ENCODE measurements around the gene RELA.
"Not testable (repeated sequence)": the region's sequence is repeated elsewhere in the genome, so short reads cannot be mapped to it uniquely, and the experiment has no call there.

RELA gene

GRCh38 chr11:65646958-65647701, 15.6 kb downstream of the RELA start:
- DNase-seq: no peak

DNA sequence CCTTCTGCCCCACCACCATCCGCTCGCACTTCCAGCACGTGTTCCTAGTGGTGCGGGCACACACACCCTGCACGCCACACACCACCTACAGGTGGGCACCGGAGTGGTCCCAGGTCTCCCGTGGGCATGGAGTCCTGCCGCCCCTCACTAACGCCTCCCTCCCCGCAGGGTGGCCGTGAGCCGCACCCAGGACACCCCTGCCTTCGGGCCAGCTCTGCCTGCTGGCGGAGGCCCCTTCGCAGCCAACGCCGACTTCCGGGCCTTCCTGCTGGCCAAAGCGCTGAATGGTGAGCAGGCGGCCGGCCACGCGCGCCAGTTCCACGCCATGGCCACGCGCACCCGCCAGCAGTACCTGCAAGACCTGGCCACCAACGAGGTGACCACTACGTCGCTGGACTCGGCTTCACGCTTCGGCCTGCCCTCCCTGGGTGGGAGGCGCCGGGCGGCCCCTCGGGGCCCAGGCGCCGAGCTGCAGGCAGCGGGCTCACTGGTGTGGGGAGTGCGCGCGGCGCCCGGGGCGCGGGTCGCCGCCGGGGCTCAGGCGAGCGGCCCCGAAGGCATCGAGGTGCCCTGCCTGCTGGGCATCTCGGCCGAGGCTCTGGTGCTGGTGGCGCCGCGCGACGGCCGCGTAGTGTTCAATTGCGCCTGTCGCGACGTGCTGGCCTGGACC, 16.3 kb downstream of the RELA start:
- no peak for DNase-seq

DNA sequence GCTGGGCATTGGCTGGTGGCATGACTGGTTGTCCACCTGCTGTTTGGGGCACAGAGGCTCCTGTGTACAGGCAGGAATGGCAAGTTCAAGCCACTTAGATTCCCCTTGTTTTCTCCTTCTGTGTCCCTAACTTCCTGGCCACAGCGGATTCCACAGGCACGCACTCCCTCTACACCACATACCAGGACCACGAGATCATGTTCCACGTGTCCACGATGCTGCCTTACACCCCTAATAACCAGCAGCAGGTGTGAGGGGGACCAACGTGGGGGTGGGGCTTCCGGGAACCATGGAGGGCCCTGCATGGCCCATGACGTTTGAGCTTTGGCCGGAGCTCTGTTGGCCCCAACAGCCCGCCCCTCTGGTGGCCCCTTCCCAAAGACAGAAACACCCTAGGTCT, 17.0 kb downstream of the RELA start:
- no peak for DNase-seq

DNA sequence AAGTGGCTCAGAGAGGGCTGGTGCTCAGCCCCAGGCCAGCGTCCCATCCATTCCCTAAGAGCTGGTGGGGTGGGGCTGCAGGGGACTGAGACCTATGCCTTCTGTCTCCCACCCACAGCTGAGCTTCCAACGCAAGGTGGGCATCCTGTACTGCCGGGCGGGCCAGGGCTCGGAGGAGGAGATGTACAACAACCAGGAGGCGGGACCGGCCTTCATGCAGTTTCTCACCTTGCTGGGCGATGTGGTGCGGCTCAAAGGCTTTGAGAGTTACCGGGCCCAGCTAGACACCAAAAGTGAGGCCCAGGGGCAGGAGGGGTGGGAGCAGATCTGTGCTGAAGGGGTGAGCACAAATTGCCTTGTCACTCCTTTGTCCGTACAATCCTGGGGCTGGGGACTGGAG, 17.9 kb downstream of the RELA start:
- DNase-seq: no peak

DNA sequence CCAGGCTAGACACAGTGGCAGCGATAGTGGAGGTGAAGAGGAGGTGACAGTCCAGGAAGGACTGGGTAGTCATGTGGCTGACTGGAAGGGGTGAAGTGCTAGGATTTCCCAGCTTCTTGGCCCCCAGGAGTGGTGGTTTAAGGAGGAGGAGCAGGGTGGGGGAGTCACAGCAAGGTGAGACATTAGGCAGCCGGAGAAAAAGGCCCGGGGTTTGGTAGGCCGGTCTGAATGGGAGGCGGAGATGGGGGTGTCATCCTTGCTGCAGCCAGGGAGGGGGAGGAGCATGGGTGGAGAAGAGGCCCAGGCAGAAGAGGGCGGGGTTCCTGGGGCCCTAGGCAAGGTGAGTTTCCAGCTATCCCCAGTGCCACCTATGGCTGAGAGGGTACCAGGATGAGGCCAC, 18.7 kb downstream of the RELA start:
- DNase-seq: no peak

DNA sequence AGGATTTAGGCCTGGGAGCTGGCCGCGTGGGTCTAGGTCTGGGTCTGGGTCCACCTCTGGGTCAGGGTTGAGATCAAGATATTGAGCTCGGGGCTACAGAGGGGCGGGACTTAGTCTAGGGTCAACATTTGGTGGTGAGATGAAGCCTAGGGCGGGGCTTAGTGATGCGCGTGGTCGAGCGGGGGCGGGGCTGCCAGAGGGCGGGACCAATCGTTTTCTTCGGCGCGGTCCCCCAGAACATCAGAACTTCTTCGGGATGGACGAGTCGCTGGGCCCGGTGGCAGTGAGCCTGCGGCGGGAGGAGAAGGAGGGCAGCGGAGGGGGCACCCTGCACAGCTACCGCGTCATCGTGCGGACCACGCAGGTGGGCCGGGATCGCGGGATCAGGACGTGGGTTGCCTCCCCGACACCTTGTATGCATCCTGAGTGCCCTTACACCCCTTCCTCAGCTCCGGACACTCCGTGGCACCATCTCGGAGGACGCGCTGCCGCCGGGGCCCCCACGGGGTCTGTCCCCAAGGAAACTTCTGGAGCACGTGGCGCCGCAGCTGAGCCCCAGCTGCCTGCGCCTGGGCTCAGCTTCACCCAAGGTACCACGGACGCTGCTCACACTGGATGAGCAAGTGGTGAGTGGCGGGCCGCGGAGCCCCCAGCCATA, 20.6 kb downstream of the RELA start:
- no peak for DNase-seq

GRCh38 chr11:65641297-65642013, 21.3 kb downstream of the RELA start:
- DNase-seq: no peak

GRCh38 chr11:65640483-65641296, 22.0 kb downstream of the RELA start:
- no peak for DNase-seq

DNA sequence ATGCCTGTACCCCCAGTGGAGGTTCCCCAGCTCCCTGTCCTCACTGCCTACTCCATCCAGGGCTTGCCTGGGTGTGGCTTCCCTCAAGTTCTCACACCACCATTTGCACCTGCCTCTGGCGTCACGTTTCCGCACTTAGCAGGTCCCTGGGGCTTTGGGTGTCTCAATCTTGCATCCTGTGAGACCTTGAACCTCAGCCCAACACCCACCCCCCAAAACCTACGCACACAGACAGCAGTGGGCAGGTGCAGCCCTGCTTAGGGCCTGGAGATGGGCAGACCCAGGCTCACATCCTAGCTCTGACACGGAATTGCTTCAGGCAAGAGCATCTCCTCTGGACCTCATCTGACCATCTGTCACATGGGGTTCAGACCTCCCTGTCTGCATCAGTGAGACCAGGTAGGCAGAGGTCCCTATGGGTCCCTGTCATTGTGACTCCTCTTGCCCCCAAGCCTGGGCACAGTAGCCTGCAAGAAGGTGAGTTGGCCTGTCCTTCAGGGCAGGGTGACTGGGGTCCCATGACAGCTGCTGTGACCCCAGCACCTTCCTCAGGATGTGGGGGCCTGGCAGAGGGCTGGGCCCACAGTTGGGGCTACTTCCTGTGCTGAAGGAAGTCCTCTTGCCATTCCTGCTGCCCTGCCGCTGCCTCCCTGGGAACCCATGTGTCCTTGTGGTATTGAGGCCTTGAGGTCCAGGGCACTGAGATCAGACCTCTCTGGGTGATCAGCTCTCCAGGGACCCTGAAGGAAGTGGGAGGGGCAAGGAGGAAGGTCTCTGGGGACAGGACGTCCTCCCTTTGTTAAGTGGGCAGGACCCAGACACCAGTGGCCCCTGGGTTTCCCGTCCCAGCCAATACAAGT, 22.9 kb downstream of the RELA start:
- peak; percentile 96 for DNase-seq

DNA sequence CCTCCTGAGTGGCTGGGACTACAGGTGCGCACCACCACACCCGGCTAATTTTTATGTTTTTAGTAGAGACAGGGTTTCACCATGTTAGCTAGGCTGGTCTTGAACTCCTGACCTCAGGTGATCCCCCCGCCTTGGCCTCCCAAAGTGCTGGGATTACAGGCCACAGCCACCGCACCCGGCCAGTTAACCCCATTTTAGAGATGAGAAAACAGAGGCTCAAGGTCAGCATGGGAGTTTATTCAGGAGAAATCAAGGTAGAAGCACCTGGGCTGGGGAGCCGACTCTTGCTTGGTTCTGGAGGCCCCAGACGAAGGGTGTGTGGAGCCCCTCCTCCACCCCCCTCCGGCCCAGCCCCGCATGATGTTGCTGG, 23.5 kb downstream of the RELA start:
- DNase-seq: not testable (repeated sequence)

- DNase-seq: peak; percentile 53
These were observed 24.8 kb downstream of the RELA start, which contains the start of gene SIPA1 for GRCh38 chr11:65637794-65638419. TSS of gene SIPA1 (plus strand) at chr11:65638101. CDS start at chr11:65640922, 2,821 bp downstream.

- no peak for DNase-seq
These were observed 25.6 kb downstream of the RELA start for GRCh38 chr11:65637032-65637557.

DNA sequence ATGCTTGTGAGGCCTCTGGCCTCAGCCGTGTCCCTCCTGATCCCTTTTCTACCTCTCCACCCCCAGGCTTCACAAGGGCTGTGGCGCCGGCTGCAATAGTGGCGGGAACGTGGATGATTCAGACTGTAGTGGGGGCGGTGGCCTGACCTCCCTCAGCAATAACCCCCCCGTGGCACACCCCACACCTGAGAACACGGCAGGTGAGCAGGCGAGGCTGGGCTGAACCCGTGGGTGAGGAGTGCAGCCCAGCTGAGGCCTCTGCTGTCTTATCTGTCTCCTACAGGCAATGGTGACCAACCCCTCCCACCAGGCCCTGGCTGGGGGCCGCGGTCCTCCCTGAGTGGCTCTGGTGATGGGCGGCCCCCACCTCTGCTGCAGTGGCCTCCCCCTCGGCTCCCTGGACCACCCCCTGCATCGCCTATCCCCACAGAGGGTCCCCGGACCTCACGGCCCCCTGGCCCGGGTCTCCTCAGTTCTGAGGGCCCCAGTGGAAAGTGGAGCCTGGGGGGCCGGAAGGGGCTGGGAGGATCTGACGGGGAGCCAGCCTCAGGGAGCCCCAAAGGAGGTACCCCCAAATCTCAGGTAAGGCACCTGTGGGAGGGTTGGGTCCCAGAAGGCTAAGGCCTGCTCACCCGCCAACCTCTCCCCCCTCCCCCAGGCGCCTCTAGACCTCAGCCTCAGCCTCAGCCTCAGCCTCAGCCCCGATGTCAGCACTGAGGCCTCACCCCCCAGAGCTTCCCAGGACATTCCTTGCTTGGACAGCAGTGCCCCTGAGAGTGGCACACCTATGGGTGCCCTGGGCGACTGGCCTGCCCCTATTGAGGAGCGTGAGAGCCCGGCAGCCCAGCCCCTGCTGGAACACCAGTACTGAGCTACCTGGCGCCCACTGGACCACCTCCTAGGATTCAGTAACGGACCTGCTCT, 26.3 kb downstream of the RELA start:
- DNase-seq: no peak

DNA sequence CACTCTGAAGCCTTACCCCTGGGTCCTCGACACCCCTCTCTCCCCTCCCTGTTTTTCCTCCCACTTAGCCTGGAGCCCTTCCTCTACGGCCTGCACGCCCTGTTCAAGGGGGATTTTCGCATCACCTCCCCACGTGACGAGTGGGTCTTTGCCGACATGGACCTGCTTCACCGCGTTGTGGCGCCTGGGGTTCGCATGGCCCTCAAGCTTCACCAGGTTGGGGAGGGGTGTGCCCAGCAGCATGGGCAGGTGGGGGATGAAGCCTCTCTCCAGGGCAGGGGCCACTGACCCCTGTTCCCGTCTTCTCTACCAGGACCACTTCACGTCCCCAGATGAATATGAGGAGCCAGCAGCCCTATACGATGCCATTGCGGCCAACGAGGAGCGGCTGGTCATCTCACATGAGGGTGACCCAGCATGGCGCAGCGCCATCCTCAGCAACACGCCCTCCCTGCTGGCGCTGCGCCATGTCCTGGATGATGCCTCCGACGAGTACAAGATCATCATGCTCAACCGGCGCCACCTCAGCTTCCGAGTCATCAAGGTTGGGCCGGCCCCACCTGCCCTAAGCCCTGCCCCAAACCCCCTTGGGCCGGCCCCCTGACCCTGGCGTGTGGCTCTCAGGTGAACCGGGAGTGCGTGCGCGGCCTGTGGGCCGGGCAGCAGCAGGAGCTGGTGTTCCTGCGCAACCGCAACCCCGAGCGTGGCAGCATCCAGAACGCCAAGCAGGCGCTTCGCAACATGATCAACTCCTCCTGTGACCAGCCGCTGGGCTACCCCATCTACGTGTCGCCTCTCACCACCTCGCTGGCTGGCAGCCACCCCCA, 27.6 kb downstream of the RELA start:
- no peak for DNase-seq

DNA sequence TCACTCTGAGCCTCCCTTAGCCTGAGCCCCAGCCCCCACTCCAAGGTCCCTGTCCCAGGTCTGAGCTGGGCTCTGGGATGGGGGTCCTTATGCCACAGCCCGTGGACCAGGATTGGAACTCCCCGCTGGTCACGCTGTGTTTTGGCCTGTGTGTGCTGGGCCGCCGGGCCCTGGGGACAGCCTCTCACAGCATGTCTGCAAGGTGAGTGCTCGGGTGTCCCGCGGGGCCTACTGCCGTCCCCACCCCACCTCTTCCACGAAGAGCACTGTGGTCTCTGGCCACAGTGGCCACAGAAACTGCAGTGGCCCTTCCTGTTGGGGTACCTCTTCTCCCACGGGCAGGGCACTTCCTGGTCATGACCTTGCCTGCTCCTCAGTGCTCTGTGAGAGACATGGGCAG, 28.3 kb downstream of the RELA start:
- DNase-seq: no peak

DNA sequence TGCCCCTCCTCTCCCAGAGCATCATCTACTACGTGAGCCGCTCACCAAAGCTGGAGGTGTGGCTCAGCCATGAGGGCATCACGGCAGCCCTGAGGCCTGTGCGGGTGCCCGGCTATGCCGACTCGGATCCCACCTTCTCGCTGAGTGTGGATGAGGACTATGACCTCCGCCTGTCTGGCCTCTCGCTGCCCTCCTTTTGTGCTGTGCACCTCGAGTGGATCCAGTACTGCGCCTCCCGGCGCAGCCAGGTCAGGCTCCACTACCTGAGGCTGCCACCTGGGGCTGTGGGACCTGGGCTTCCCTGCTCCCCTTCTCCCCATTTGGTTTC, 28.6 kb downstream of the RELA start:
- DNase-seq: no peak

DNA sequence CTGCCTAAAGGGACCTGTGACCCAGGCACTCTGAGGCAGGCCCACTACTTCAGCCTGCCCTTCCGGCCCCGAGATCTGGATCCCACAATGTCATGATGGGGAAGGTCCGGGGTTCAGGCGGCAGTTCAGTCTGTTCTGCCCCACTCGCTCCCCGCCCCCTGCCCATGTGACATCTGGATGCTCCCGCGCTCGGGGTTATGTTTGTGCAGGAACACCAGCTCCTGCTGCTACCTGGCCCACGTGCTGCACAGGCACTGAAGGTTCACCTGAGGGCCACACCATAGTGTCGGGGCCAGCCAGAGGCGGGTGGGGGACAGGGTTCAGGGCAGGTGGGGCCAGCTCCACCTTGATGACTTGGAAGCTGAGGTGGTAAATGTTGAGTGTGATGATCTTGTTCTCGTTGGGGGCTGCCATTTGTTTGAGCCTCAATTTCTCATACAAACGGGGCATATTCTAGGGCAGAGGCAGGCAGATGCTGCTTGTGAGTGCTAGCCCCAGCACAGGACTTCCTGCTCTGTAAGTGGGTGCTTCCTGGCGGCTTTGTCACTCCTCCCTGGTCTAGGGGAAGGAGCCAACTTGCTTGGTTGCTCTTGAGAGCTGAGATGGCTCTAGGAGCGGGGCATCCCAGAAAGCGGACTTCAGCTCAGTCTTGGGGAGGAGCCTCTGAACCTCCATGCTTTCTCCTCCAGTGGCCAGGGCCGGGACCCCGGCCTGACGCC, 29.2 kb downstream of the RELA start:
- no peak for DNase-seq

GRCh38 chr11:65630215-65630614, 32.5 kb downstream of the RELA start:
- DNase-seq: no peak
